Ishikawa (cell line): ENCODE data around the gene CDKN3.

Experiments
- CEBPB ChIP-seq: IDR thresholded peaks from 2 replicates; pipeline ENCODE4 v1.6.1; 2012
- CREB1 ChIP-seq: IDR thresholded peaks from 2 replicates; pipeline ENCODE4 v1.6.1; 2012; ENCODE audit warnings: low read depth
- EGR1 ChIP-seq: IDR thresholded peaks from 2 replicates; pipeline ENCODE4 v1.6.1; 2012
- EP300 ChIP-seq: IDR thresholded peaks from 2 replicates; pipeline ENCODE4 v1.6.1; 2012; ENCODE audit warnings: borderline replicate concordance
- FOXM1 ChIP-seq: IDR thresholded peaks from 2 replicates; pipeline ENCODE4 v1.6.1; 2012; ENCODE audit warnings: low read depth, borderline replicate concordance
- NFIC ChIP-seq: IDR thresholded peaks from 2 replicates; pipeline ENCODE4 v1.6.1; 2012
- RAD21 ChIP-seq: IDR thresholded peaks from 2 replicates; pipeline ENCODE4 v1.6.1; 2012; ENCODE audit warnings: low read depth
- REST ChIP-seq: IDR thresholded peaks from 2 replicates; pipeline ENCODE4 v1.6.1; 2012; ENCODE audit warnings: low read depth, mild to moderate bottlenecking
- TAF1 ChIP-seq: IDR thresholded peaks from 2 replicates; pipeline ENCODE4 v1.6.1; 2012; ENCODE audit warnings: low read depth, mild to moderate bottlenecking
- TCF12 ChIP-seq: IDR thresholded peaks from 2 replicates; pipeline ENCODE4 v1.6.1; 2012; ENCODE audit warnings: low read depth
- TEAD4 ChIP-seq: IDR thresholded peaks from 2 replicates; pipeline ENCODE4 v1.6.1; 2012
- USF1 ChIP-seq: IDR thresholded peaks from 2 replicates; pipeline ENCODE4 v1.6.1; 2012
- YY1 ChIP-seq: IDR thresholded peaks from 2 replicates; pipeline ENCODE4 v1.6.1; 2012; ENCODE audit warnings: low read depth
- ZBTB7A ChIP-seq: IDR thresholded peaks from 2 replicates; pipeline ENCODE4 v1.6.1; 2012; ENCODE audit warnings: low read depth
- TF ChIP-seq, protein P1 (sequence below): IDR thresholded peaks from 2 replicates; pipeline ENCODE4 v1.6.1; 2012

Gene CDKN3

DNA sequence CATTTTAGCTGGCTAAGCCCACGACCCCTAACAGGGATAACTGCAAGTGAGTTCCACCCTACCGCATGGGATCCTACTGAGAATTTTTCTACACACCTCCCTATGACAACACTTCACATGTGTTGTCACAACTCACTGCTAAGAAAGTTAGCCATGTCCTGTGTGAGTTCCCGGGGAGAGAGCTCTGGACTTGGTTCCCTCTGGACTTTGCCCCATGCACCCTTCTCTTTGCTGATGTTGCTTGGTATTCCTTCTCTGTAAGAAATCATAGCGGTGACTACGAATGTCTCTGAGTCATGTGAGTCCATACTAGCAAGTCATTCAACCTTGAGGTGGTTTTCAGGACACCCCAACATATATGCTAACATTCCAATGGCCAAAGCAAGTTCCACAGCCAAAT is 9.5 kb upstream of the CDKN3 start:
- TF ChIP-seq YY1 (no peak), EP300 (no peak), FOXM1 (no peak), CREB1 (no peak), TAF1 (no peak), USF1 (no peak)
- TF ChIP-seq, protein P1, sequence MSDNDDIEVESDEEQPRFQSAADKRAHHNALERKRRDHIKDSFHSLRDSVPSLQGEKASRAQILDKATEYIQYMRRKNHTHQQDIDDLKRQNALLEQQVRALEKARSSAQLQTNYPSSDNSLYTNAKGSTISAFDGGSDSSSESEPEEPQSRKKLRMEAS = no peak

GRCh38 chr14:54392131-54392859 is 4.5 kb upstream of the CDKN3 start:
- no peak for TF ChIP-seq FOXM1
- no peak for TF ChIP-seq TCF12
- TF ChIP-seq TAF1 = no peak
- TF ChIP-seq ZBTB7A = no peak
- no peak for TF ChIP-seq CEBPB
- TF ChIP-seq CREB1 = no peak
- no peak for TF ChIP-seq USF1
- no peak for TF ChIP-seq EP300
- no peak for TF ChIP-seq TEAD4
- TF ChIP-seq RAD21 = no peak
- no peak for TF ChIP-seq NFIC
- TF ChIP-seq YY1 = no peak
- TF ChIP-seq EGR1 = no peak
- TF ChIP-seq, protein P1 = no peak
- TF ChIP-seq REST = no peak

DNA sequence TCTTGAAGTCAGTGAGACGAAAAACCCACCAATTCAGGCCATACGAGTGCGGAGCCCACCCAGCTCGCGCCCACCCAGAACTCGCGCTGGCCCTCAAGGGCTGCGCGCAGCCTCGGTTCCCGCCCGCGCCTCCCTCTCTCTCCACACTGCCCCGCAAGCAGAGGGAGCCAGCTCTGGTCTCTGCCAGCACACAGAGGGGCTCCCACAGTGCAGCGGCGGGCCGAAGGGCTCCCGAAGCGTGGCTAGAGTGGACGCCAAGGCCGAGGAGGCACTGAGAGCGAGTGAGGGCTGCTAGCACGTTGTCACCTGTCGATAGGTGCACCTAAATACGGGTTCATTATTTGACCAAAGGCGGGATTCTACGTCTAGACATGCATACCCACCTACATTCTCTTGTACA is 2.2 kb upstream of the CDKN3 start:
- TF ChIP-seq CREB1 (no peak), CEBPB (no peak), YY1 (no peak)
- TF ChIP-seq, protein P1 = no peak

DNA sequence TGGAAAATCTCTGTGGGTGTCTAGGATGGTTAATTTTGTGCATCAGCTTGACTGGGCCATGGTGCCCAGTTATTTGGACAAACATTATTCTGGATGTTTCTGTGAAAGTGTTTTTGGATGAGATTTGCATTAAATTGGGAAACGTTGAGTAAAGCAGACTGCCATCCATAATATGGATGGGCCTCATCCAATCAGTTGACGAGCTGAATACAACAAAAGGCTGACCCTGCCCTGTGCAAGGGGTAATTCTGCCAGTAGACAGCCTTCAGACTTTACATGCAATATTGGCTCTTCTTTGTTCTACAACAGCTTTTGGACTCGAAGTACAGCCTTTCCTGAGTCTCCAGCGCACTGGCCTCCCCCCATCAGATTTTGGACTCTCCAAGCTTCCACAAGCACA is 1.5 kb upstream of the CDKN3 start:
- TF ChIP-seq CREB1 (no peak), TEAD4 (no peak), EGR1 (no peak), ZBTB7A (no peak), RAD21 (no peak), CEBPB (no peak), USF1 (no peak), EP300 (no peak), TCF12 (no peak), TAF1 (no peak), REST (no peak), NFIC (no peak), FOXM1 (no peak), YY1 (no peak)
- TF ChIP-seq, protein P1 = no peak

DNA sequence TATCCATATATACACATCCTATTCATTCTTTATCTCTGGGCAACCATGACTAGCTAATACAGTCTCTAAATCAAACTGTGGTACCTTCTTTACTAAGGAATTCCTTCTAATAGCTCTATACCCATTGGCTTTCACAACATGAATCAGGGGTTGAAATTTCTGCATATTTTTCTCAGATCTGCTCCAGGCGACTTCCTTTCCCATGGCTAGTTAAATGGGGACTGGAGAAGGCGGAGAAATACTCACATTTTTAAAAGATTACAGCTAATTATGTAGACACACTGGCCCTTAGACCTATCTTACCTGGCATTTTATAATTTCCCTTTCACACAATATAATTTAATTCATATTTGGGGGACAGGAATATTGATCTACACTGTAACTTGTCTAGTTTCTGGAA is 1.1 kb upstream of the CDKN3 start:
- TF ChIP-seq ZBTB7A (no peak), TEAD4 (no peak)

DNA sequence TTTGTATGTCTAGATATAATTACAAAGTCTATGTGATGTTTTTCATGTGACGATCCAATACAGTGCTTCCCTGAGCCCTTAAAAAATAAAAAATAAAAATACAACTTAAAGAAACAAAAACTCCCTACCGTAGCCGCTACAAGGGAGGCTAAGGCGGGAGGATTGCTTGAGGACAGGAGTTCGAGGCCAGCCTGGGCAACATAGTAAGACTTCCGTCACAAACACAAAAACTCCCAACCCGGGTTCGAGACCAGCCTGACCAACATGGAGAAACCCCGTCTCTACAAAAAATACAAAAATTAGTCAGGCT is 669 bp upstream of the CDKN3 start:
- TF ChIP-seq EGR1 (no peak), TCF12 (no peak), YY1 (no peak), TEAD4 (no peak), CEBPB (no peak), REST (no peak), ZBTB7A (no peak), FOXM1 (no peak), NFIC (no peak), EP300 (no peak), CREB1 (no peak), RAD21 (no peak)
